Measurements from ENCODE around the gene UNKL.

Gene UNKL

DNA sequence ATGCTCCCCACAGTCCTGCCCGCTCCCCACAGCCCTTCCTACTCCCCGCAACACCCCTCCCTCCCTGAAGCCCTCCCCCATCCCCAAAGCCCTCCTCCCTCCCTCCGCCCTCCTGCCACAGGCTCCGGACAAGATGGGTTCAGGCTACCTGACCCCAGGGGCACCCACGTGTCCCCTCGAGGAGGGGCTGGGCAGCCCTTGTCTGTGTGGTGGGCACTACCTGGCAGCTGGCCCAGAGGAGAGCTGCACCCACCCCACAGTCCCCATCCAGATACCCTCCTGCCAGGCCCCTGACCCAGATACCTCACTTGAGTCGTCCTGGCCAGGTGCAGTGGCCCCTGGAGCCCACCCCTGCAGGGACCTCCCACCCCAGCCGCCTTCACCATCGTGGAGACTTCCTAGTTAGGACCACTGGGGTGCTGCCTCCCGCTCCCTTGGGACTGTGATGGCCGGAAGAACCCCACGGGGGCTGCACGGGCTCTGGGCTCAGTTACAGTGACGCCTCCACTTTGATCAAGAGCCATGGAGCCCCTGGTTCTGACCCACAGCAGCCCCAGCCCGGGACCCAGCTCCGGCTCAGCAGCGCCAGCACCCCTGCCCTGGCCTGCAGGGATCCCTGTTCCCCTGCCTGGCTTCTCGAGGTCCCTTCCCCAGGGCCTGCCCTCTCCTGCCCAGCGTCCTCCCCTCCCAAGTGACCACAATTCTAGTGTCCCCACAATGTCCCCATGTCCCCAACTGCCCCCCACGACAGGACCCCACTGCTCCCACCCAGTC lies 17.2 kb upstream of the UNKL start:
- DNase-seq (ENCODE audit: low read depth in 2 of 2) = no peak

DNA sequence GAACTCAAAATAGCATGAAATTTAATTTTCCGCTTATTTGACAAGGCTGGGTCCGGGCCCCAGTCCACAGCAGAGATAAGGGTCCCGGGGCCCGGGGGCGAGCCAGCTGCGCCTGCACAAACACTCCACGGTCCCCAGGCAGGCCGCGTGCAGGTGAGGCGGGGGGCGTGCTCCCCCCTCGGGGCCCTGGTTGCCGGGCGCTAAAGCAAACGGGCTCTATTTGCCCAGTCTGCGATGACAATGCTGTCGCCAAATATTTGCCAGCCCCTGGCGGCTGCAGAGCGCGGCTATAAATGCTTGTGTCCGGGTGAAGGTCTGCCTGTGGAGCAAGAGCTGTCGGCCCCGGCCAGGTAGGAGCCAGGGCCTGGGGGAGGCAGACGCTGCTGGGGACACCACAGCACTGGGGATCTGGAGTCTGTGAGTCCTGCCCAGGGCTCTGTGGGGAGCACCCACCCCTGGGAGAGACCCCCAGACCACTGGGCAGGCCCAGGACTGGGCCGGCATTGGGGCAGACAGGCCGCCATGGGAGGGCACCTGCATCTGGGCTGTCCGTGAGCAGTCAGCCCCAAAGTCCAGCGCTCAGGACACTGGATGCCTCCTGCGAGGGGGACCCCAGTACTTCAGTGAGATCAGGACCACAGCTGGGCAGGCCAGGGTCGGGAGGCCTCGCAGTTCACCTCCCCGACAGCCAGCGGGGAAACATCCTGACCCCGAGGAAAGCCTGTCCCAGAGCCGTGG lies 16.4 kb upstream of the UNKL start, which contains the start of gene PERCC1:
Gene PERCC1, plus strand, starts transcription at position 320 of the 738 bp plus-strand sequence. CDS start 1,516 bp downstream, outside the sequence.
- no peak for DNase-seq (ENCODE audit: low read depth in 2 of 2)

DNA sequence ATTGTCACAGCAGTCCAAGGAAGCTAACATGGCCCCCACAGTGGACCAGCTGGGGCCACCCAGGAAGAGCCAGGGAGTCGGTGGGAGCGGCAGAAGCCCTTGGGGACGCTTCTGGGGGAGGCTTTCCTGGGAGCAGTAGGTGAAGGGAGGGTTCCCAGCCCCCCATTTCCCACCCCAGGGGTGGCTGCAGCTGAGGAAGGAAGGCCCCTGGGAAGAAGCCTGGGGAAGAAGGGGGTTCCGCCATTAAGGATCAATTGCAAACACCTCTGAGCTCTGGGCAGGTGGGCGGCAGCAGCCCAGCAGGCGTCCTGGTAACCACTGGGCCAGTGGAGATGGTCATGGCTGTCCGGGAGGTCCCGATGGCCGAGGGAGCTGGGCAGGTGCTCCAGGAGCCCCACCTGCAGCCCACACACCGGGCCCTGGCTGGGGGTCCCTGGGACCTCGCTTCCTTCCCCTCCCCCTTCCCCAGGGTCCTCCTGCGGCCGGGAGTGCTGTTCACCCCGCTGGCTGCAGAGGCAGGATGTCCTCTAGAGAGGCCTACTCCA lies 15.8 kb upstream of the UNKL start:
- no peak for DNase-seq (ENCODE audit: low read depth in 2 of 2)

DNA sequence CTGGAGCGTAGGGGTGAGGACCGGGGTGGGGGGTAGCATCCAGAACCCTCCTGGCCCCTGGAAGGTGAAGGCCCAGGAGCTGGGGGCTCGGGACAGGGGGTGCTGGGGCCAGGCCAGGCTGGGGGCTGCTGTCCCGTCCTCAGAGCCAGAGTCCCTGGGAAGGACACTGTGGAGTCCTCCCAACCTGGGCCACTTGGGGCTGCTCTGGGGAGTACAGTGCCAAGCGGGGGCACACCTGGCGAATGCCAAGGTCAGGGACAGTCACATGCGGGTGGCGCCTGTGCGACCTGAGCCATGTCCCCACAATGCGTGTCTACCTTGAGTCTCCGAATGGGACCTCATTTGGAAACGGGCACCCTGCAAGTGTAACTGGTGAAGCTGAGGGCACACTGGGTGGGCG lies 15.1 kb upstream of the UNKL start:
- no peak for DNase-seq (ENCODE audit: low read depth in 2 of 2)

DNA sequence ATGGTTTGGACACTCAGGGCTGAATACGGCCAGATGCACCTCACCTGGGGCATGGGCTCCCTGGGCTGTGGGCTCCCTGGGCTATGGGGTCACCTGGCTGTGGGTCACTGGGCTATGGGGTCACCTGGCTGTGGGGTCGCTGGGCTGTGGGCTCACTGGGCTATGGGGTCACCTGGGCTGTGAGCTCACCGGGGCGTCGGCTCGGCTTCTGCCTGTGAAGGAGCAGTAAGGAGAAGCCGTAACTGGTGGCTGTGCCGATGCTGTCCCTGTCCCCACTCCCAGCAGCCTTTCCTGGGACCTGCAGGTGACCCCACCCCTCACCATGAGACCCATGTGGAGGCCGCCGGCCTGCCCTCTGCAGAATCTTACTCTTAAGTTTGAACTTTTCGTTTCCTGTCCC lies 14.5 kb upstream of the UNKL start:
- DNase-seq (ENCODE audit: low read depth in 2 of 2) = no peak

DNA sequence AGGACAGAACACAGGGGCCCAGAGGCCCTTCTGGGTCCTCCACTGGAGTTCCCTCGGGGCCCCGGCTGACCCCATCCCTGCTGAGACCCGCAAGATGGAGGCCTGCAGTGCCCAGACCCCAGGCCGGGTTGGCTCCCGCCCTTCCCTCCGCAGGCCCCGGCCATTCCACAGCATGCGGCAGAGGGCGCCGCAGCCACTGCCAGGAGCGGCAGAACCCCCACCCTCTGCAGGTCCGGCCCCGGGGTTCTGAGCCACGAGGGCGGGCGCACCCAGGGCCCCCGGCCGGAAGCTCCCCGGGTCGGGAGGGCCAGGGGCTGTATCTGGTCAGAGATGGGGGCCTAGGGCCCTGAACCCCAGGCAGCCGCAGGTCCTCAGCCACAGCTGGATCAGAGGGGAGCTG lies 14.0 kb upstream of the UNKL start:
- DNase-seq (ENCODE audit: low read depth in 2 of 2) = no peak

DNA sequence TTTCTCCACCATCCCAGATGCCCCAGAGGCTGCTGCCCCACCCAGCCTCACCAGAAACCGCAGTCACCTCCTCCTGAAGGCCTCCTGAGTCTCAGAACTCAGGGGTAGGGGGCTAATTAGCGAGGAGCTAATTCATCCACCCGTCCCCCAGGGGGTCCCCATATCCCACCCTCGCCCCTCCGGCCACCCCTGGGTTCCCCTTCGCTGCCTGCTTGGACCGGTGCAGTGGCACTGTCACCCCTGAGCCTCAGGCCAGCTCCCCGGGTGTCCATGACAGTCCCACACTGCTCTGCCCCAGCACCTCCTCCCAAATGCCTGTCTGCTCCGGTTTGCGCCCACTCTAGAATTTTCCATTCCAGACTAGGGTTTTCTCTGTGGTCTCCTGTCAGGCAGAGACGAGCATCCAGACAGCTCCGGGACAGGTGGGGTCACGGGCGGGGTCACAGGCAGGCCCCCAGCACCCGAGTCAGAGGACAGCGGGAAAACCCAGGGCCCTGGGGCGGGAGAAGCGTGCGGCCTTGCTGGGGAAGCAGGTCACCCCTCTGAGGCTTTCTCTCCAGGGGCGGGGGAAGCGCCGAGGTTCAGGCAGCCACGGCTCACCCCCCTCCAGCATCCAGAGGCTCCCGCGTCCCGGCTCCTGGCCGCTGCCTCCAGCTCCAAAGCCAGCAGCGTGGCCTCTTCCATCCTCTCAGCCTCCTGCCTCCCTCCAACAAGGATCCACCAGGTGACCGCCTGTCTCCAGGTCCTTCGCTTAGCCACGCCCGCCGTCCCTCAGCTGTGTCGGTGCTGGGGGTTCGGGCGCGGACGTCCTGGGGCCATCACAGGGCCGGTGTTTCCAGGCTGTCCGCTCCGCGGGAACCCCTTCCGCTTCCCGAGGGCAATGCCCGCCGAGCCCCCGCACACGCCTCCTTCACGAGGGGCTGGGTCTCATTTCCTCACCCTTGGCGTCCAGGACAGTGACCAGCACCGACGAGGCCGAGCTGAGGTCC lies 13.3 kb upstream of the UNKL start:
- no peak for DNase-seq (ENCODE audit: low read depth in 2 of 2)

DNA sequence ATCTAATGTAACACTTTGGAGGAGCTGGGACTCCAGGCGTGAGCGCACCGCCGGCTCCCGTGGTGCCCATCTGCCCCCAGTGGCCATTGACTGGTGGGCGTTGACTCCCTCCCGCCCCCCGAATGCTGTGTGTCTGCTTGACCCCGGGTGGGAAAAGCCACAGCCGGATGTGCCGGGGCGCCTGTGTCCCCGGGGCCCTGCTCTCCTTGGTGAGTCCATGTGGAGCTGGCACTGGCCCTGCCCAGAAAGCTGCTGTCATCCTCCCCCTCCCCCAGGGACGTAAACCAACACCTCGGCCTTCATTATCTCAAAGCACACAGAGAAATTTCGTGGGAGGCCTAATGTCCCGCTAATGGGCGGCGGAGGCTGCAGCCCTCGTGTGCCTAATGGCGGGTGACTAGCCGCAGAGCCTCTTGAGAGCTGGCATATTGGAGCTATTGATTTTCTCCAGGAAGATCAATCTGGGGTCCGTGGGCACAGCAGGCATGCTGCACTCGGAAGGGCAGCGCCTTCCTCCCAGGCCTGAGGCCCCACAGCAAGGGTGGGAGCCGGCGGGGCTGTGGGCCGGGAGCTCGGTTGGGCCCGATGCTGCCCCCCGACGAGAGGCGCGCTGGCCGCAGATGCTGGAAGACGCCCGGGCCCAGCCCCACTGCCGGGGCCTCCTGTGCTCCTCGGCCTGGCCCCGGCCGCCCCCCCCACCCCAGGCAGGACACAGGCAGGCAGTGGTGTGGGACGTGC lies 12.4 kb upstream of the UNKL start:
- no peak for DNase-seq (ENCODE audit: low read depth in 2 of 2)

DNA sequence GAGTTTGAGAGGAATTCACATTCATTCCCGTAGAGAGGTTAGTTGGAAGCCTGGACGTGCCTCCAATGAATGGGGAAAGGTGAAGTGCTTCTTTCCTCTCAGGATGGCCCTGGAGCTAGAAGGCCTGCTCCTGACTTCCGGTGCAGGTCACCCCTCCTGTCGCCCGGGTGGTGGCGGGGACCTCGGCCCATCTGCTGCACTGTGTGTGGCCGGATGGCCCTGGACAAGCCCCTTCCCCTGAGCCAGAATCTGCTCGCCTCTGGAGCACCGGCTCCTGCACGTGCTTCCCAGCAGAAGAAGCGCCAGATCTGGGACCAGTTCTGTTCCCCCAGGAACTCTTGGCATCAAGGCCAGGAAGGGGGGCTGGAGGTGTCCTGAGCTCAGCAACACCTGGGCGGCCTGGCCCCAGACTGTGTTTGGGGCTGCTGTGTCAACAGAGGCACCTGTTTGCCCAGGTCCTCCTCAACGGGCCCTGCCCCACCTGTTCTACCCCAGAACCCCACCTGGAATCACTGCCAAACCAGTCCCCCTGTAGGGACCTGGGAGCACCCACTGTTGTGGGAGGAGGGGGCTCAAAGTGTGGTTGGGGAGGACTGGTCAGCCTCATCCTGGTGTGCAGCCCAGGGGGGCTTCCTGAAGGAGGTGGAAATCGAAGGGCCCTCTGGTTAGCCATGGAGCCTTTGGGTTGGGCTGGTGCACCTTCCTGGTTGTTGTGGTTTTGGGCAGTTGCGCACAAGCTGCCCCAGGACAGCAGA lies 11.3 kb upstream of the UNKL start:
- no peak for DNase-seq (ENCODE audit: low read depth in 2 of 2)

DNA sequence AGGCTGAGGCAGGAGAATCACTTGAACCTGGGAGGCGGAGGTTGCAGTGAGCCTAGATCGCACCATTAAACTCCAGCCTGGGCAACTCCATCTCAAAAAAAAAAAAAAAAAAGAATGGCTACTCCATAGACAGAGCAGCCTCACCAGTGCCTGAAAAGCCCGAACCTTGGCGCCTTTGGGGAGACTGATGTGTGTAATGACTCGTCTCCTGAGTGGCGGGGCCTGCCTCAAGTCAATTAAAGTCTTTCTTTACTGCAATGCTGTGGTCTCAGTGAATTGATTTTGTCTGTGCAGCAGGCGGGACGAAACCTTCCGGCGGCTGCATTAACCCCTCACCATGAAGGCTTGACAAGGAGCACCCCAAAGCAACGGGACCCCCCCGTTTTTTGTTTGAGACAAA lies 9.5 kb upstream of the UNKL start:
- DNase-seq (ENCODE audit: low read depth in 2 of 2) = no peak

DNA sequence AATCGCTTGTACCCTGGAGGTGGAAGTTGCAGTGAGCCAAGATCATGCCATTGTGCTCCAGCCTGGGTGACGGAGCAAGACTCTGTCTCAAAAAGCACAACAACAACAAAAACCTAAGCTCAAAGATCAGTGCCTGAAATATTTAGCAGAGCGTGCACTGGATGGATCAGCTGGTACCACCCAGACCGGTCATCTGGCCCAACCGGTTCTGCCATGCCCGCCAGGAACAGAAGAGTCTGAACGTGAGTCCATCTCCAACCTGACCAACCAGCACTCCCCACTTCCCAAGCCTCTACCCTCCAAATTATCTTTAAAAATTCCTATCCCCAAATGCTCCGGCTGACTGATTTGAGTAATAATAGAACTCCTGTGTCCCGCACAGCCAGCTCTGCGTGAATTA lies 7.6 kb upstream of the UNKL start:
- DNase-seq (ENCODE audit: low read depth in 2 of 2) = no peak

DNA sequence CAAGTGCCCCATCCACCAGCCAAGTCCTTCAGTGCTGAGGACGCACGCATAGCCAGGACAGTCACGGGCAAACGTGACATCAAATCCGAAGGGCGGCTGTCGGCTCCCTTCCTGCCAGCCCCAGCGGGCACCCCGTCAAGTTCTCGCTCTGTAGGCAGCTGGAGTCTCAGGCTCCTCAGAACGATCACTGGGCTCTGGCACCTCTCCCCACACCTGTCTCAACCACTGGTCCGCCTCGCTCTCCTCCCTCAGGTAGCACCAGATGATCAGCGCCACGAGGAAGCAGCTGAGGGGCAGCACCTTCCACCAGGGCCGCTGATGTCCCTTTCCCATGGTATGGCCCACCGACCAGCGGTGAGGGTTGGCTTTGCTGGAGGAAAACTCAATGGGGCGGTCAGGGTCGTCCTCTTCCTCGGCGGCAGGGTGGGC lies 5.6 kb upstream of the UNKL start:
- DNase-seq (ENCODE audit: low read depth in 2 of 2) = no peak

DNA sequence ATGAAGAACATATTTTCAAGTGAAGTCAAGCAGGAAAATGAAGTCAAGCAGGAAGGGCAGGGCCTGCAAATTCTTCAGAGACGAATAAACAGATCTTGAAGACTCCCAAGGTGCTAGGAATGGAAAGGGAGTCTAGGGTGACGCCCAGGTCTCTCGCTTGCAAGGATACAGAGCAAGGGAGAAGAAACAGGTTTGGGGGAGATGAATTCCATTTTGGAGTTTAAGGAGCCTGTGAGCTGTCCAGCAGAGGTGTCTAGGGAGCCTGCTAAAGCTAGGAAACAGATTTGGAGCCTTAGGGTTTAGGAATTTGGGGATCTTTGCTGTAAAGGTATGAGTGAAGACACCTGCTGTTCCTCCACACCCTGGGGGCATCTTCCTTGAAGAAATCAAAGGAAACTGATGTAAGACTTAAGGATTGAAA lies 2.0 kb upstream of the UNKL start:
- no peak for DNase-seq (ENCODE audit: low read depth in 2 of 2)

DNA sequence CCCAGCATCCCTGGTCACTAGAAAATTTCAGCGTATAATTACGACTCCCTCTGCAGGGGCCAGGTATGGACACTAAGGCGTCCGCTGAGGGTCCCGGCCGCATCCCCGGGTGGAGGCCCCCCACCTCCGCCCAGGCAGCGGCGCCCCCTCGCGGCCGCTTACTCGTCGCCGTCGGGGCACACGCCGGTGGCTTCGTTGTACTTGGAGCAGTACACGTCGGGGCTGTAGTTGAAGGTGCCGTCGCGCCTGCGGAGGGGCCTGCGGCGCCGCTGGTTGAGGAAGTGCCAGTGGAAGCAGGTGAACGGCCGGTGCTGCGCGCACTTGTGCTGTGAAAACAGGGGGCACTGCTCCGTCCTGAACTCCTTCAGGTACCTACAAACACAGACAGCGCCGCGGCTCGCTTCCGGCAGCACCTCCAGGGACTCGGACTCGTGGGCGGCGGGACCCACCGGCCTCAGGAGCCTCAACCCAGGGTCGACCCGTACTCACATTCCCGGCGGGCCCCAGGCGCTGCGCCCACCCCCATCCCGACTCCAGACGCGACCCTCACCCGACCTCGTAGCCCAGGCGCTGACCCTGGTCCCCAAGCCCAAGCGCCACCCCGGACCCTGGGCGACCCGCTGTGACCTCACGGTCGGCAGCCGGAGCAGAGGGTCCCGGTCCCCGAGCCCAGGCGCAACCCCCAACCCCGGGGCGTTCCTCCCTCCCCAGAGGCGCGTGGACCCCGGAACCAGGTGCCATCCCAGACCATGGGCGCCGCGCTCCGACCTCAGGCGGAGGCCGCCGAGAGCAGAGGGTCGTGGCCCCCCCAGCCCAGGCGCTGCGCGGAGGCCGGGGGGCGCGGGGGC lies 596 bp downstream of the UNKL start:
- peak; percentile 26 to 37 for DNase-seq (ENCODE audit: low read depth in 2 of 2)

DNA sequence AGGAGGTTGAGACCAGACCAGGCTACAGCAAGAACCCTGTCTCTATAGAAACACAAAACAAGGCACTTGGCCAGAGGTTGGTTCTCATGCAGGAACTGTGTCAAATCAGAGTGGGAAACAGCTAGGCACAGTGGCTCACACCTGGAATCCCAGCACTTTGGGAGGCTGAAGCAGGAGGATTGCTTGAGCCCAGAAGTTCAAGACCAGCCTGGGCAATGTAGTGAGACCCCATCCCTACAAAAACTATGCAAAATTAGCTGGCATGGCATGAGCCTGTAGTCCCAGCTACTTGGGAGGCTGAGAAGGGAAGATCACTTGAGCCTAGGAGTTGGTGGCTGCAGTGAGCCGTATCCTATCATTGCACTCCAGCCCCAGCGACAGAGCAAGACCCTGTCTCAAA lies 1.7 kb downstream of the UNKL start:
- no peak for DNase-seq (ENCODE audit: low read depth in 2 of 2)

DNA sequence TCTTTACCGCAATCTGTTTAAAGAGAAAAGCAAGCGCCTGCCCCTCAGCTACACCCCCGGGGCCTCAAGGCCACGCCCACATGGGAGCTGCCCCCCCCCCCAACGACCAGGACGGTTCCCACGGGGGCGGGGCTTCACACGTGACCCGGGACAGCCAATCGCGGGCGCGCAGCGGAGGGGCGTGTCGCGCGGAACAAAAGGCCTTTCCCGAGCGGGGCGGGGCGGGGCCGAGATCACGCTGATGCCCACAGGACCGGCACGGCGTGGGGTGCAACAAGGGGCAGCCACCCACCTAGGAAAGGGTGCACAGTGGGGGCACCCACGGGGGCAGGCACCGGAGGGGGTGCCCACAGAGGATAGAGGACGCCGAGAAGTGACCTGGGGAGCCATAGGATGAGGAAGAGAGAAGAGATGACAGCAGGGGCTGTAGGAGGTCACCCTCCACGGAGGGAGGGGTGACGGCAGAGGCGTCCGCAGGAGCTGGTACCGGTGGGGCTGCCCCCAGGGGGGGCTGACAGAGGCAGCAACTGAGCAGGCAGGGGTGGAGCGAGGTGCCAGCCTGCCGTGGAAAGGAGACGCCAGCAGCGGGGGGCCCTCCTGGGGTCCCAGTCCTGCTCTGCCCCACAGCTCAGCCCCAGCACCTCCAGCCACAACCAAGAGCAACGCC lies 6.2 kb downstream of the UNKL start:
- DNase-seq (ENCODE audit: low read depth in 2 of 2) = peak; percentile 92 to 98

DNA sequence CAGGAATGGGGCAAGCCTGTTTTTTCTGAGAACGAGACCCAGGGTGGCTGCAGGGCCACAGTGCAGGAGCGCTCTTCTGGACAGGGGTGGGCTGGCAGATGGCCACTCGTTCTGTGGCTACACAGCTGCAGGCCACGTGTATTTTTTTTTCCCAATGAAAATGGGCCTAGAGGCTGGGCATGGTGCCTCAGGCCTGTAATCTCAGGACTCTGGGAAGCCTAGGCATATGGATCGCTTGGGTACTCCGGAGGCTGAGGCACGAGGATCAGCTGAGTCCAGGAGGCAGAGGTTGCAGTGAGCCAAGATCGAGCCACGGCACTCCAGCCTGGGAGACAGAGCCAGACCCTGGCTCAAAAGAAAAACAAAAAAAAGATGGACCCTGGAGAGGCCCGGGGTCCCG lies 6.8 kb downstream of the UNKL start:
- DNase-seq (ENCODE audit: low read depth in 2 of 2) = no peak

DNA sequence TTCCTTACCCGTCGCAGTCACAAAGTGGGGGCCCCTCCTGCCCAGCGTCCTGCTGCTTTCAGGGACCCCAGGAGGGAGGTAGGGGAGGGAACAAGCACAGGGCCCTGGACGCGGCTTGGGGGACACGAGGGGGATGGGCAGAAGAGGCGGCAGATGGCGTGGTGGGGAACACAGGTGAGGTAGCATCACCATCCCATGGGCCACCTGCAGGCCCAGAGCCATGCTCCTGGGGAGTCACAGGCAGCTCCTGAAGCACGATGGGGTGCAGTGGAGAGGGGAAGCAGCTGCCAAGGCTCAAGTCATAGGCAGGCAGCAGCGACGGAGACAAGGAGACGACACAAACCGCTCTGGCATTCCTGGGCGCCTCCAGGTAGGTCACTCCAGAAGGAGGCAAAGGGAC lies 10.8 kb downstream of the UNKL start:
- no peak for DNase-seq (ENCODE audit: low read depth in 2 of 2)

DNA sequence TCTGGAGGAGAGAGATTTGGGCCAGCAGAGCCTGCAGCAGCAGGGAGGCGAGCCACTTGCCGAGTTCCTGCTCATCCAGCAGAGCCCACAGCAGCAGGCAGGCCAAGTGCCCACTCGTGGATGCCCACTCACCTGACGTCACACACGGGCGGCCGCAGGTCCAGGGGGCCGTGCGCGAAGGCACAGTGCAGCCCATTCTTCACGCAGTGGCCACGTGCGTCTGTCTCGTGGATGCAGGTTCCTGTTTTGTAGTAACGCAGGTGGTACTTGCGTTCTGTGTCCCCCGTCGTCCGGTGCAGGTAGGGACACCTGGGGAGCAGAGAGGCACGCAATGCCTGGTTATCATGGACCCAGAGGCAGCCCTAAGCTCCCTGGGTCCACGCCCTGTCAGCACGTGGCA lies 11.5 kb downstream of the UNKL start:
- DNase-seq (ENCODE audit: low read depth in 2 of 2) = no peak

All from stimulated activated CD4-positive, alpha-beta T cell treated with anti-CD3 and anti-CD28 coated beads, Interleukin-1b, Interleukin-23, amount 100 ng/mL, for 1 hour (primary cell).